ENCODE data around the gene SORL1-AS1.

GRCh38 chr11:121439759-121440158, 13.0 kb downstream of the SORL1-AS1 start:
- TF ChIP-seq STAT6 (CRISPR knock-in tag; conservative IDR thresholded peaks at IDR 0.05; ENCODE audit: low read depth) (no peak), MAX (CRISPR knock-in tag; IDR thresholded peaks at IDR 0.05) (no peak)

Measured in WTC11 (cell line).